H9 (cell line): Measurements from ENCODE around the gene FCGR1A. TPM values are rescaled to one million over a fixed set of nuclear protein-coding genes. Genes with fewer than 3 reads are reported as not detected.
"Not testable (repeated sequence)": the region's sequence is repeated elsewhere in the genome, so short reads cannot be mapped to it uniquely, and the experiment has no call there.

Experiments used
- DNase-seq: peaks from one replicate; pipeline ENCODE4 v3.0.0-alpha.2; 2017
- H2AFZ ChIP-seq: one replicate; pipeline ENCODE4 v1.6.1; 2013; ENCODE audit warnings: mild to moderate bottlenecking, low read length, control low read depth, moderate library complexity
- H2AK5ac ChIP-seq: 2 replicates; pipeline ENCODE4 v1.6.1; 2013; ENCODE audit warnings: low read length, control low read depth, mixed read lengths; ENCODE audit not compliant: insufficient read length
- H2BK120ac ChIP-seq: one replicate; pipeline ENCODE4 v1.6.1; 2013; ENCODE audit warnings: low read depth, mild to moderate bottlenecking, low read length, control low read depth, inconsistent platforms; ENCODE audit not compliant: poor library complexity, severe bottlenecking
- H2BK12ac ChIP-seq: 2 replicates; pipeline ENCODE4 v1.6.1; 2013; ENCODE audit warnings: low read length, control low read depth, mixed read lengths, low read depth; ENCODE audit not compliant: insufficient read length
- H2BK15ac ChIP-seq: 2 replicates; pipeline ENCODE4 v1.6.1; 2013; ENCODE audit warnings: low read depth, low read length, control low read depth
- H2BK20ac ChIP-seq: one replicate; pipeline ENCODE4 v1.6.1; 2013; ENCODE audit warnings: low read depth, mild to moderate bottlenecking, low read length, control low read depth, inconsistent platforms; ENCODE audit not compliant: poor library complexity, severe bottlenecking
- H2BK5ac ChIP-seq: 2 replicates; pipeline ENCODE4 v1.6.1; 2013; ENCODE audit warnings: low read length, control low read depth, mixed read lengths; ENCODE audit not compliant: insufficient read length
- H3K14ac ChIP-seq: 2 replicates; pipeline ENCODE4 v1.6.1; 2013; ENCODE audit warnings: low read length, control low read depth; ENCODE audit not compliant: insufficient read depth
- H3K18ac ChIP-seq: 2 replicates; pipeline ENCODE4 v1.6.1; 2013; ENCODE audit warnings: low read depth, mild to moderate bottlenecking, mixed read lengths, low read length, control low read depth; ENCODE audit not compliant: insufficient read length
- H3K23ac ChIP-seq: 2 replicates; pipeline ENCODE4 v1.6.1; 2013; ENCODE audit warnings: low read length, control low read depth, mixed read lengths, low read depth; ENCODE audit not compliant: insufficient read length
- H3K23me2 ChIP-seq: 2 replicates; pipeline ENCODE4 v1.6.1; 2013; ENCODE audit warnings: low read depth, mild to moderate bottlenecking, mixed read lengths, low read length, control low read depth; ENCODE audit not compliant: insufficient read length, poor library complexity, severe bottlenecking
- H3K27ac ChIP-seq: 2 replicates; pipeline ENCODE4 v1.5.1; 2013; ENCODE audit warnings: low read length, control low read depth, mixed read lengths, low read depth; ENCODE audit not compliant: insufficient read length
- H3K27me3 ChIP-seq: 2 replicates; pipeline ENCODE4 v1.6.1; 2013; ENCODE audit warnings: low read length, control low read depth, inconsistent platforms; ENCODE audit not compliant: insufficient read depth
- H3K4ac ChIP-seq: 2 replicates; pipeline ENCODE4 v1.6.1; 2013; ENCODE audit warnings: low read depth, mild to moderate bottlenecking, control low read depth, inconsistent platforms, low read length, moderate library complexity
- H3K4me1 ChIP-seq: 2 replicates; pipeline ENCODE4 v1.6.1; 2013; ENCODE audit warnings: low read length, control low read depth, inconsistent platforms; ENCODE audit not compliant: insufficient read depth
- H3K4me2 ChIP-seq: 2 replicates; pipeline ENCODE4 v1.6.1; 2013; ENCODE audit warnings: low read length, control low read depth, mixed read lengths; ENCODE audit not compliant: insufficient read length, insufficient read depth
- H3K56ac ChIP-seq: 2 replicates; pipeline ENCODE4 v1.6.1; 2013; ENCODE audit warnings: low read depth, mild to moderate bottlenecking, mixed read lengths, low read length, control low read depth; ENCODE audit not compliant: insufficient read length
- H3K79me1 ChIP-seq: 2 replicates; pipeline ENCODE4 v1.6.1; 2013; ENCODE audit warnings: low read depth, mild to moderate bottlenecking, moderate library complexity, low read length, control low read depth, inconsistent platforms; ENCODE audit not compliant: insufficient read depth, poor library complexity, severe bottlenecking
- H3K79me2 ChIP-seq: 2 replicates; pipeline ENCODE4 v1.6.1; 2013; ENCODE audit warnings: low read length, control low read depth, inconsistent platforms; ENCODE audit not compliant: insufficient read depth
- H3K9ac ChIP-seq: 2 replicates; pipeline ENCODE4 v1.6.1; 2013; ENCODE audit warnings: low read length, control low read depth, mixed read lengths; ENCODE audit not compliant: insufficient read length; ENCODE audit errors: extremely low read depth
- H3K9me3 ChIP-seq: one replicate; pipeline ENCODE4 v1.6.1; 2013; ENCODE audit warnings: low read depth, low read length, inconsistent platforms; ENCODE audit not compliant: control insufficient read depth
- H3T11ph ChIP-seq: one replicate; pipeline ENCODE4 v1.6.1; 2013; ENCODE audit warnings: mild to moderate bottlenecking, low read length, control low read depth, inconsistent platforms
- H4K20me1 ChIP-seq: one replicate; pipeline ENCODE4 v1.6.1; 2013; ENCODE audit not compliant: control insufficient read depth, insufficient read length, insufficient read depth
- H4K5ac ChIP-seq: 2 replicates; pipeline ENCODE4 v1.6.1; 2013; ENCODE audit warnings: low read depth, mild to moderate bottlenecking, mixed read lengths, low read length, control low read depth; ENCODE audit not compliant: insufficient read length
- H4K8ac ChIP-seq: replicated peaks from 2 replicates; pipeline ENCODE4 v1.6.1; 2013; ENCODE audit warnings: low read length, control low read depth, mixed read lengths, low read depth; ENCODE audit not compliant: insufficient read length
- H4K91ac ChIP-seq: 2 replicates; pipeline ENCODE4 v1.6.1; 2013; ENCODE audit warnings: low read depth, mild to moderate bottlenecking, moderate library complexity, mixed read lengths, low read length, control low read depth; ENCODE audit not compliant: insufficient read length
- H3K27ac Mint-ChIP-seq, 3 experiments: 2 replicates in 2 of 3; 3 replicates in 1 of 3; pipeline ENCODE4 v1.8.0; 2020 to 2021; ENCODE audit warnings: mixed read lengths in 3 of 3, mild to moderate bottlenecking in 1 of 3, moderate library complexity in 1 of 3
- H3K27me3 Mint-ChIP-seq: 2 replicates; pipeline ENCODE4 v1.8.0; 2021; ENCODE audit warnings: low read depth, mild to moderate bottlenecking, moderate library complexity, mixed read lengths
- H3K36me3 Mint-ChIP-seq, 3 experiments: 2 replicates in 2 of 3; 3 replicates in 1 of 3; pipeline ENCODE4 v1.8.0; 2020 to 2021; ENCODE audit warnings: low read depth in 3 of 3, mixed read lengths in 3 of 3; ENCODE audit not compliant: insufficient read depth in 1 of 3
- H3K4me1 Mint-ChIP-seq, 2 experiments: 2 replicates each; pipeline ENCODE4 v1.8.0; 2020; ENCODE audit warnings: mixed read lengths in 2 of 2
- H3K4me3 Mint-ChIP-seq, 2 experiments: 2 replicates in 1 of 2; 3 replicates in 1 of 2; pipeline ENCODE4 v1.8.0; 2020 to 2021; ENCODE audit warnings: mild to moderate bottlenecking in 2 of 2, mixed read lengths in 2 of 2, moderate library complexity in 1 of 2
- H3K9me3 Mint-ChIP-seq, 2 experiments: 2 replicates in 1 of 2; 3 replicates in 1 of 2; pipeline ENCODE4 v1.8.0; 2020; ENCODE audit warnings: mild to moderate bottlenecking in 2 of 2, mixed read lengths in 2 of 2, moderate library complexity in 1 of 2
- WGBS: extraction: QIAGEN DNeasy Blood & Tissue Kit; methylation state at CpG from one replicate; pipeline ENCODE4 v1.1.7; 2013; ENCODE audit warnings: missing lambda C conversion rate, low lambda C conversion rate, mixed read lengths; ENCODE audit not compliant: insufficient read length; ENCODE audit errors: extremely low coverage; 5-methylcytosine and 5-hydroxymethylcytosine counted together
- total RNA-seq: library from RNA; stranded (reverse); gene quantifications from 2 replicates; pipeline ENCODE4 v1.2.1, GENCODE V29; 2021

The FCGR1A gene
- total RNA-seq, 1 experiment from 2014 or later: not detected

DNA sequence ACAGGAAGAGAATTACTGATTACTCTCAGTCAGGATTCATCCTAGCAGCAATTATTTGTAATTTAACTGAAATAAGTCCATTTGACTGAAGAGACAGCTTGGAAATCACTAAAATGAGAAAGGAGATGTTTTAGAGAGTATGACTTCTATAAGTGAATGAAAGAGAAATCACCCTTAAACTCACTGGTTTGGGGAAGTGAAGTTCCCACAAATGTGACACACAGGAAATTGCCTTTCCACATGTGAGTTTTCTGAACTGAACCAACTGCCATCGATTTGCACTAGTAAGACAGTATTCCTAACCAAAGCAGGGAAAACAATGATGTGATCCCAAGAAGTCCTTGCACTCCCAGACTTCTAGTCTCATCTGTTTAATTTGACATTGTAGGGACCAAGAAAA is 13.3 kb upstream of the FCGR1A start:
- H4K5ac ChIP-seq, H3K27ac ChIP-seq, H3K14ac ChIP-seq, H4K20me1 ChIP-seq, H3K79me1 ChIP-seq, H3K18ac ChIP-seq, H3K9me3 Mint-ChIP-seq, H2AFZ ChIP-seq, H3K4me3 Mint-ChIP-seq, H3K27me3 ChIP-seq, H2BK120ac ChIP-seq, H2BK20ac ChIP-seq, H3K56ac ChIP-seq, H3K23ac ChIP-seq, H3K4me1 Mint-ChIP-seq, H4K8ac ChIP-seq, H2BK15ac ChIP-seq, H3K4ac ChIP-seq, H3T11ph ChIP-seq, H3K4me1 ChIP-seq, H3K9ac ChIP-seq, H3K27me3 Mint-ChIP-seq, H4K91ac ChIP-seq, DNase-seq, H2AK5ac ChIP-seq, H3K79me2 ChIP-seq, H3K4me2 ChIP-seq, H3K23me2 ChIP-seq, H3K36me3 Mint-ChIP-seq, H2BK5ac ChIP-seq, H2BK12ac ChIP-seq, H3K27ac Mint-ChIP-seq, H3K9me3 ChIP-seq: not testable (repeated sequence)
- no CpG with 5 or more reads among the region's 1 CpG for WGBS

DNA sequence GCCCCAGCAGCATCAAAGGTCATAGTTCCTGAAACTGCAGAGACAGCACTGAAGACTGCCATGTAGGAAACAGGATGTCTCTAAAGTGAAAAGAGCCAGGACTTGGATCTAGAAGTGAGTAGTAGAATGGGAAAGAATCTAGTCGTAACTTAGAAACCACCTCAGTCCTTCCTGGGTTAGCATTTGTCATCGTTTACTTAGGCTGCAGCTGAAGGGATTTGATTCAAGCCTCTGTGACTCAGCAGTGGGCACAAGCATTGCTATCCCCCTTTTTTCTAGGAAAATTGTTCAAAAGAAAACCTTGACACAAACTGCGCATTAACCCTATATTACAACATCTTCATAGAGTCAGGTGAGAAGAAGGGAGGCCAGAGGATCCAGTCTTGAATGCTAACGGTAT is 11.8 kb upstream of the FCGR1A start:
- H3K27me3 Mint-ChIP-seq, H2BK12ac ChIP-seq, H3K27me3 ChIP-seq, H3K56ac ChIP-seq, H3K27ac ChIP-seq, H2AK5ac ChIP-seq, H3K36me3 Mint-ChIP-seq, H3K23me2 ChIP-seq, H3K4me2 ChIP-seq, H3K18ac ChIP-seq, H3K9me3 Mint-ChIP-seq, H3K4me3 Mint-ChIP-seq, DNase-seq, H3K79me2 ChIP-seq, H3K27ac Mint-ChIP-seq, H3K14ac ChIP-seq, H4K8ac ChIP-seq, H3K4me1 ChIP-seq, H3T11ph ChIP-seq, H3K9ac ChIP-seq, H3K79me1 ChIP-seq, H2BK15ac ChIP-seq, H4K5ac ChIP-seq, H2AFZ ChIP-seq, H3K4ac ChIP-seq, H3K9me3 ChIP-seq, H3K23ac ChIP-seq, H4K91ac ChIP-seq, H2BK120ac ChIP-seq, H2BK20ac ChIP-seq, H2BK5ac ChIP-seq, H4K20me1 ChIP-seq: not testable (repeated sequence)
- peaks cover 16 to 17% of the 10 kb centered on the region in 2 experiments for H3K4me1 Mint-ChIP-seq
- WGBS: no CpG with 5 or more reads among the region's 4 CpGs
